HEK293 (cell line): ENCODE results near the gene DOCK4.

Experiments used
- CTCF ChIA-PET: fragments of 350-600 bp; formaldehyde crosslinking; extraction: SDS; loops from one replicate; lab custom pipeline; 2021; ENCODE audit warnings: antibody characterized with exemption; lab: Yijun Ruan, JAX
- POLR2A ChIA-PET: fragments of 300-600 bp; formaldehyde crosslinking; extraction: SDS; loops from one replicate; lab custom pipeline; 2020; ENCODE audit warnings: antibody characterized with exemption, inconsistent platforms; lab: Yijun Ruan, JAX
- H3K27ac ChIP-seq: fragments of 200-500 bp; sonication (Bioruptor generic); 2 replicates; pipeline ENCODE4 v1.5.1; 2014; ENCODE audit warnings: low read depth, low read length, control low read depth, inconsistent platforms; ENCODE audit errors: extremely low read depth
- H3K36me3 ChIP-seq, 2 experiments: fragments of 200-500 bp in 1 of 2; sonication (Bioruptor generic) in 1 of 2; 1 replicate in 1 of 2; 2 replicates in 1 of 2; pipeline ENCODE4 v1.5.1; 2014 to 2017; ENCODE audit warnings: inconsistent platforms in 2 of 2, low read length in 2 of 2; ENCODE audit not compliant: control insufficient read depth in 2 of 2, insufficient read depth in 1 of 2
- H3K4me1 ChIP-seq: fragments of 200-500 bp; sonication (Bioruptor generic); 2 replicates; pipeline ENCODE4 v1.5.1; 2014; ENCODE audit warnings: mild to moderate bottlenecking, low read length, inconsistent platforms; ENCODE audit not compliant: control insufficient read depth, insufficient read depth
- H3K4me3 ChIP-seq: 2 replicates; pipeline ENCODE4 v1.5.1; 2011; ENCODE audit warnings: low read depth, mild to moderate bottlenecking, control low read depth, low read length, moderate library complexity
- H3K9me3 ChIP-seq: fragments of 200-500 bp; sonication (Bioruptor generic); 2 replicates; pipeline ENCODE4 v1.5.1; 2014; ENCODE audit warnings: low read depth, low read length, inconsistent platforms; ENCODE audit not compliant: control insufficient read depth, insufficient read depth
- BCL11B ChIP-seq: fragments of 450-650 bp; formaldehyde crosslinking; IDR thresholded peaks from 2 replicates; pipeline ENCODE4 v1.5.1; 2016; ENCODE audit warnings: low read depth, missing biosample characterization, missing genetic modification characterization
- GLI2 ChIP-seq: fragments of 450-650 bp; formaldehyde crosslinking; IDR thresholded peaks from 2 replicates; pipeline ENCODE4; 2017; ENCODE audit warnings: missing biosample characterization, missing genetic modification characterization, low read depth, borderline replicate concordance
- IKZF3 ChIP-seq: fragments of 450-650 bp; IDR thresholded peaks from 2 replicates; pipeline ENCODE4 v1.5.0; 2018; ENCODE audit warnings: missing biosample characterization, mild to moderate bottlenecking, missing genetic modification characterization, moderate library complexity
- SP7 ChIP-seq: fragments of 450-650 bp; formaldehyde crosslinking; IDR thresholded peaks from 2 replicates; pipeline ENCODE4 v1.5.1; 2016; ENCODE audit warnings: missing biosample characterization, missing genetic modification characterization
- ZBTB17 ChIP-seq: fragments of 450-650 bp; formaldehyde crosslinking; IDR thresholded peaks from 2 replicates; pipeline ENCODE4 v1.5.1; 2016; ENCODE audit warnings: missing biosample characterization, missing genetic modification characterization
- ZNF292 ChIP-seq: fragments of 450-650 bp; formaldehyde crosslinking; IDR thresholded peaks from 2 replicates; pipeline ENCODE4 v1.5.1; 2016; ENCODE audit warnings: low read depth, missing biosample characterization, missing genetic modification characterization, borderline replicate concordance
- ZNF311 ChIP-seq: fragments of 450-650 bp; formaldehyde crosslinking; IDR thresholded peaks from 2 replicates; pipeline ENCODE4 v1.5.1; 2017; ENCODE audit warnings: missing biosample characterization, missing genetic modification characterization, borderline replicate concordance
- ZNF529 ChIP-seq: fragments of 450-650 bp; formaldehyde crosslinking; IDR thresholded peaks from 2 replicates; pipeline ENCODE4 v1.5.1; 2017; ENCODE audit warnings: missing genetic modification characterization, missing biosample characterization; ENCODE audit not compliant: insufficient replicate concordance
- ZNF600 ChIP-seq: fragments of 450-650 bp; formaldehyde crosslinking; IDR thresholded peaks from 2 replicates; pipeline ENCODE4 v1.5.1; 2016; ENCODE audit warnings: missing biosample characterization, missing genetic modification characterization
- ZNF660 ChIP-seq: fragments of 450-650 bp; IDR thresholded peaks from 2 replicates; pipeline ENCODE4 v1.5.1; 2018; ENCODE audit warnings: missing biosample characterization, mild to moderate bottlenecking, missing genetic modification characterization
- ZNF768 ChIP-seq: fragments of 450-650 bp; formaldehyde crosslinking; IDR thresholded peaks from 2 replicates; pipeline ENCODE4 v1.5.1; 2018; ENCODE audit warnings: missing biosample characterization, mild to moderate bottlenecking, missing genetic modification characterization
- ZXDB ChIP-seq: fragments of 450-650 bp; formaldehyde crosslinking; IDR thresholded peaks from 2 replicates; pipeline ENCODE4 v1.5.1; 2016; ENCODE audit warnings: missing biosample characterization, missing genetic modification characterization
- TF ChIP-seq, protein P1 (sequence below): fragments of 450-650 bp; formaldehyde crosslinking; IDR thresholded peaks from 2 replicates; pipeline ENCODE4 v1.5.1; 2017; ENCODE audit warnings: missing biosample characterization, mild to moderate bottlenecking, missing genetic modification characterization, moderate library complexity
- TF ChIP-seq, protein P2 (sequence below): fragments of 450-650 bp; IDR thresholded peaks from 2 replicates; pipeline ENCODE4 v1.5.1; 2018; ENCODE audit warnings: missing biosample characterization, mild to moderate bottlenecking, missing genetic modification characterization
- TF ChIP-seq, protein P3 (sequence below): fragments of 450-650 bp; formaldehyde crosslinking; IDR thresholded peaks from 2 replicates; pipeline ENCODE4 v1.5.1; 2017; ENCODE audit warnings: missing biosample characterization, missing genetic modification characterization
- TF ChIP-seq, protein P4 (sequence below): fragments of 450-650 bp; formaldehyde crosslinking; IDR thresholded peaks from 2 replicates; pipeline ENCODE4 v1.5.1; 2017; ENCODE audit warnings: missing biosample characterization, missing genetic modification characterization
- TF ChIP-seq, protein P5 (sequence below): fragments of 450-650 bp; formaldehyde crosslinking; IDR thresholded peaks from 2 replicates; pipeline ENCODE4 v1.5.1; 2017; ENCODE audit warnings: missing biosample characterization, missing genetic modification characterization
- TF ChIP-seq, protein P6 (sequence below): fragments of 450-650 bp; formaldehyde crosslinking; IDR thresholded peaks from 2 replicates; pipeline ENCODE4 v1.5.1; 2016; ENCODE audit warnings: missing biosample characterization, missing genetic modification characterization
- TF ChIP-seq, protein P7 (sequence below): fragments of 450-650 bp; formaldehyde crosslinking; IDR thresholded peaks from 2 replicates; pipeline ENCODE4 v1.5.1; 2016; ENCODE audit warnings: missing biosample characterization, missing genetic modification characterization, borderline replicate concordance

Gene DOCK4

DNA sequence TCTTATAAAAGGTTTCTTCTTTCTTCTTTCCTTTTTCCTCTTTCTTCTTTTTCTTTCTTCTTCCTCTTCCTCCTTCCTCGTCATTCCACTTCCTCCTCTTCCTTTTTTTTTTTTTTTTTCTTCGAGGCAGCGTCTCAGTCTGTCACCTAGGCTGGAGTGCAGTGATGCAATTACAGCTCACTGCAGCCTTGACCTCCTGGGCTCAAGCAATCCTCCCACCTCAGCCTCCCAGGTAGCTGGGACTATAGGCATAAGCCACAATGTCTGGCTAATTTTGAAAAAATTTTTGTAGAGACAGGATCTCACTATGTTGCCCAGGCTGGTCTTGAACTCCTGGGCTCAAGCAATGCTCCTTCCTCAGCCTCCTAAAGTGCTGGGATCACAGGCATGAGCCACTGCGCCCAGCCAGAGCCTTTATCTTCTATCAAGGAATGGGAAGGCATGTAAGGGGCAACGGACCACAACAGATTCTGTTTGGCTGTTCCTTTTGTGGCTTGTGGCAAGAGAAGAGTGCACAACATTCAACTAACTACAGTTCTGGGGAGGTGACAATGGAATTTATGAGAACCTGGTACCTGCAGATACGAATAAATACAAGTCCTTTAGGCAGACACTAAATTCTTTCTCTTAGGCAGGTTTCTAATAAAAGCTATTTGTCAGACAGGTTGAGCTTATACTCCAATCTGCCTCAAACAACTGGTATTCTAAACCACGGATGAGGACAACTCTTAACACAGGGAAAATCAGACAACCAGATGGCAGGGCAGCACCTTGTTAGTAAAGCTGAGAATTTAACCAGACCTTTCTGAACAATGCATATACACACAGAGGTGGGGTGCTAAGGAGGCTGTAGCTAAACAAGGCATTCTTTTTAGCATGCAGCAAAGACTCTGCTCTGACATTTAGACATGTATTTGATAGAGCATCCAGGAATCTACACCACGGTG lies 100.3 kb downstream of the DOCK4 start (continued):
- TF ChIP-seq, protein P1, sequence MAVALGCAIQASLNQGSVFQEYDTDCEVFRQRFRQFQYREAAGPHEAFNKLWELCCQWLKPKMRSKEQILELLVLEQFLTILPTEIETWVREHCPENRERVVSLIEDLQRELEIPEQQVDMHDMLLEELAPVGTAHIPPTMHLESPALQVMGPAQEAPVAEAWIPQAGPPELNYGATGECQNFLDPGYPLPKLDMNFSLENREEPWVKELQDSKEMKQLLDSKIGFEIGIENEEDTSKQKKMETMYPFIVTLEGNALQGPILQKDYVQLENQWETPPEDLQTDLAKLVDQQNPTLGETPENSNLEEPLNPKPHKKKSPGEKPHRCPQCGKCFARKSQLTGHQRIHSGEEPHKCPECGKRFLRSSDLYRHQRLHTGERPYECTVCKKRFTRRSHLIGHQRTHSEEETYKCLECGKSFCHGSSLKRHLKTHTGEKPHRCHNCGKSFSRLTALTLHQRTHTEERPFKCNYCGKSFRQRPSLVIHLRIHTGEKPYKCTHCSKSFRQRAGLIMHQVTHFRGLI (tag by site-specific recombination): no peak
- TF ChIP-seq, all 188 proteins: peak for 4

DNA sequence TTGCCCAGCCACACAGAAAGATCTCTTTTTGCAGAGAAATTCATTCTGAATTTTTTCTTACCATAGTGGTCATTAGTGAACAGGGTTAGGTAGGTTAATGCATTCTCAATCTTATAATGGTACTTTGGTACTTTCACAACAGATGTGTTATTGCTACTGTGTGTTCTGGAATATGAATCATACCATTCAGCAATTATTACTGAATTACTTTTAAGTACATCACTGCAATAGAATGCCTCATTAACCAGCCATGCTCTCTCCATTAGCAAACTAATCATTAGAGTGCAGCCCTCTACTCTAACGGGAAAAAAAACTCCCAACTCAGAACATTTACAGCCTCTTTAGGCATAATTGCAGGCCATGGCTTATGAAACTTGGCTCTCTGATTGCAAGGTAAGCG lies 102.1 kb downstream of the DOCK4 start:
- no peak overlapping the region for H3K4me3 ChIP-seq
- H3K4me1 ChIP-seq: peaks cover 17% of the 10 kb centered on the region
- no peak overlapping the region for H3K27ac ChIP-seq
- ChIA-PET CTCF (interaction anchor here (0.6 kb wide), 1 partner anchor 95 kb away, joined by 4 read pairs; no protein-coding TSS in a partner anchor), POLR2A (no interaction called here)
- no peaks in the 10 kb centered on the region for H3K9me3 ChIP-seq
- H3K36me3 ChIP-seq: no peaks in the 10 kb centered on the region
- no peak for TF ChIP-seq ZNF768 (tag by site-specific recombination)
- no peak for TF ChIP-seq ZNF311
- TF ChIP-seq ZNF600 (tag by site-specific recombination): peak; percentile 30; the same call in 1 of the 2 replicates
- peak; percentile 98 for TF ChIP-seq SP7
- peak; percentile 24; the same call in 1 of the 2 replicates for TF ChIP-seq ZBTB17 (tag by site-specific recombination)
- TF ChIP-seq, protein P2, sequence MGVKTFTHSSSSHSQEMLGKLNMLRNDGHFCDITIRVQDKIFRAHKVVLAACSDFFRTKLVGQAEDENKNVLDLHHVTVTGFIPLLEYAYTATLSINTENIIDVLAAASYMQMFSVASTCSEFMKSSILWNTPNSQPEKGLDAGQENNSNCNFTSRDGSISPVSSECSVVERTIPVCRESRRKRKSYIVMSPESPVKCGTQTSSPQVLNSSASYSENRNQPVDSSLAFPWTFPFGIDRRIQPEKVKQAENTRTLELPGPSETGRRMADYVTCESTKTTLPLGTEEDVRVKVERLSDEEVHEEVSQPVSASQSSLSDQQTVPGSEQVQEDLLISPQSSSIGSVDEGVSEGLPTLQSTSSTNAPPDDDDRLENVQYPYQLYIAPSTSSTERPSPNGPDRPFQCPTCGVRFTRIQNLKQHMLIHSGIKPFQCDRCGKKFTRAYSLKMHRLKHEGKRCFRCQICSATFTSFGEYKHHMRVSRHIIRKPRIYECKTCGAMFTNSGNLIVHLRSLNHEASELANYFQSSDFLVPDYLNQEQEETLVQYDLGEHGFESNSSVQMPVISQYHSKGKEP (tag by site-specific recombination): peak; percentile 84
- TF ChIP-seq IKZF3: 0 out of 2 replicates have a peak, but pooled peaks have one; percentile 9
- TF ChIP-seq, protein P3, sequence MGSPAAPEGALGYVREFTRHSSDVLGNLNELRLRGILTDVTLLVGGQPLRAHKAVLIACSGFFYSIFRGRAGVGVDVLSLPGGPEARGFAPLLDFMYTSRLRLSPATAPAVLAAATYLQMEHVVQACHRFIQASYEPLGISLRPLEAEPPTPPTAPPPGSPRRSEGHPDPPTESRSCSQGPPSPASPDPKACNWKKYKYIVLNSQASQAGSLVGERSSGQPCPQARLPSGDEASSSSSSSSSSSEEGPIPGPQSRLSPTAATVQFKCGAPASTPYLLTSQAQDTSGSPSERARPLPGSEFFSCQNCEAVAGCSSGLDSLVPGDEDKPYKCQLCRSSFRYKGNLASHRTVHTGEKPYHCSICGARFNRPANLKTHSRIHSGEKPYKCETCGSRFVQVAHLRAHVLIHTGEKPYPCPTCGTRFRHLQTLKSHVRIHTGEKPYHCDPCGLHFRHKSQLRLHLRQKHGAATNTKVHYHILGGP: peak; percentile 35; the same call in 1 of the 2 replicates
- TF ChIP-seq GLI2 (tag by site-specific recombination): peak; percentile 23; the same call in 1 of the 2 replicates
- TF ChIP-seq, protein P4, sequence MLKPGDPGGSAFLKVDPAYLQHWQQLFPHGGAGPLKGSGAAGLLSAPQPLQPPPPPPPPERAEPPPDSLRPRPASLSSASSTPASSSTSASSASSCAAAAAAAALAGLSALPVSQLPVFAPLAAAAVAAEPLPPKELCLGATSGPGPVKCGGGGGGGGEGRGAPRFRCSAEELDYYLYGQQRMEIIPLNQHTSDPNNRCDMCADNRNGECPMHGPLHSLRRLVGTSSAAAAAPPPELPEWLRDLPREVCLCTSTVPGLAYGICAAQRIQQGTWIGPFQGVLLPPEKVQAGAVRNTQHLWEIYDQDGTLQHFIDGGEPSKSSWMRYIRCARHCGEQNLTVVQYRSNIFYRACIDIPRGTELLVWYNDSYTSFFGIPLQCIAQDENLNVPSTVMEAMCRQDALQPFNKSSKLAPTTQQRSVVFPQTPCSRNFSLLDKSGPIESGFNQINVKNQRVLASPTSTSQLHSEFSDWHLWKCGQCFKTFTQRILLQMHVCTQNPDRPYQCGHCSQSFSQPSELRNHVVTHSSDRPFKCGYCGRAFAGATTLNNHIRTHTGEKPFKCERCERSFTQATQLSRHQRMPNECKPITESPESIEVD: peak; percentile 93
- TF ChIP-seq ZNF660: 0 out of 2 replicates have a peak, but pooled peaks have one; percentile 34
- TF ChIP-seq, protein P5, sequence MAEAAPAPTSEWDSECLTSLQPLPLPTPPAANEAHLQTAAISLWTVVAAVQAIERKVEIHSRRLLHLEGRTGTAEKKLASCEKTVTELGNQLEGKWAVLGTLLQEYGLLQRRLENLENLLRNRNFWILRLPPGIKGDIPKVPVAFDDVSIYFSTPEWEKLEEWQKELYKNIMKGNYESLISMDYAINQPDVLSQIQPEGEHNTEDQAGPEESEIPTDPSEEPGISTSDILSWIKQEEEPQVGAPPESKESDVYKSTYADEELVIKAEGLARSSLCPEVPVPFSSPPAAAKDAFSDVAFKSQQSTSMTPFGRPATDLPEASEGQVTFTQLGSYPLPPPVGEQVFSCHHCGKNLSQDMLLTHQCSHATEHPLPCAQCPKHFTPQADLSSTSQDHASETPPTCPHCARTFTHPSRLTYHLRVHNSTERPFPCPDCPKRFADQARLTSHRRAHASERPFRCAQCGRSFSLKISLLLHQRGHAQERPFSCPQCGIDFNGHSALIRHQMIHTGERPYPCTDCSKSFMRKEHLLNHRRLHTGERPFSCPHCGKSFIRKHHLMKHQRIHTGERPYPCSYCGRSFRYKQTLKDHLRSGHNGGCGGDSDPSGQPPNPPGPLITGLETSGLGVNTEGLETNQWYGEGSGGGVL (tag by site-specific recombination): 0 out of 2 replicates have a peak, but pooled peaks have one; percentile 11
- TF ChIP-seq ZNF529 (tag by site-specific recombination): no peak
- no peak for TF ChIP-seq ZXDB (tag by site-specific recombination)
- TF ChIP-seq, protein P6, sequence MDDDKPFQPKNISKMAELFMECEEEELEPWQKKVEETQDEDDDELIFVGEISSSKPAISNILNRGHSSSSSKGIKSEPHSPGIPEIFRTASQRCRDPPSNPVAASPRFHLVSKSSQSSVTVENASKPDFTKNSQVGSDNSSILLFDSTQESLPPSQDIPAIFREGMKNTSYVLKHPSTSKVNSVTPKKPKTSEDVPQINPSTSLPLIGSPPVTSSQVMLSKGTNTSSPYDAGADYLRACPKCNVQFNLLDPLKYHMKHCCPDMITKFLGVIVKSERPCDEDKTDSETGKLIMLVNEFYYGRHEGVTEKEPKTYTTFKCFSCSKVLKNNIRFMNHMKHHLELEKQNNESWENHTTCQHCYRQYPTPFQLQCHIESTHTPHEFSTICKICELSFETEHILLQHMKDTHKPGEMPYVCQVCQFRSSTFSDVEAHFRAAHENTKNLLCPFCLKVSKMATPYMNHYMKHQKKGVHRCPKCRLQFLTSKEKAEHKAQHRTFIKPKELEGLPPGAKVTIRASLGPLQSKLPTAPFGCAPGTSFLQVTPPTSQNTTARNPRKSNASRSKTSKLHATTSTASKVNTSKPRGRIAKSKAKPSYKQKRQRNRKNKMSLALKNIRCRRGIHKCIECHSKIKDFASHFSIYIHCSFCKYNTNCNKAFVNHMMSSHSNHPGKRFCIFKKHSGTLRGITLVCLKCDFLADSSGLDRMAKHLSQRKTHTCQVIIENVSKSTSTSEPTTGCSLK (tag by site-specific recombination): no peak
- TF ChIP-seq BCL11B: no peak
- TF ChIP-seq, protein P7, sequence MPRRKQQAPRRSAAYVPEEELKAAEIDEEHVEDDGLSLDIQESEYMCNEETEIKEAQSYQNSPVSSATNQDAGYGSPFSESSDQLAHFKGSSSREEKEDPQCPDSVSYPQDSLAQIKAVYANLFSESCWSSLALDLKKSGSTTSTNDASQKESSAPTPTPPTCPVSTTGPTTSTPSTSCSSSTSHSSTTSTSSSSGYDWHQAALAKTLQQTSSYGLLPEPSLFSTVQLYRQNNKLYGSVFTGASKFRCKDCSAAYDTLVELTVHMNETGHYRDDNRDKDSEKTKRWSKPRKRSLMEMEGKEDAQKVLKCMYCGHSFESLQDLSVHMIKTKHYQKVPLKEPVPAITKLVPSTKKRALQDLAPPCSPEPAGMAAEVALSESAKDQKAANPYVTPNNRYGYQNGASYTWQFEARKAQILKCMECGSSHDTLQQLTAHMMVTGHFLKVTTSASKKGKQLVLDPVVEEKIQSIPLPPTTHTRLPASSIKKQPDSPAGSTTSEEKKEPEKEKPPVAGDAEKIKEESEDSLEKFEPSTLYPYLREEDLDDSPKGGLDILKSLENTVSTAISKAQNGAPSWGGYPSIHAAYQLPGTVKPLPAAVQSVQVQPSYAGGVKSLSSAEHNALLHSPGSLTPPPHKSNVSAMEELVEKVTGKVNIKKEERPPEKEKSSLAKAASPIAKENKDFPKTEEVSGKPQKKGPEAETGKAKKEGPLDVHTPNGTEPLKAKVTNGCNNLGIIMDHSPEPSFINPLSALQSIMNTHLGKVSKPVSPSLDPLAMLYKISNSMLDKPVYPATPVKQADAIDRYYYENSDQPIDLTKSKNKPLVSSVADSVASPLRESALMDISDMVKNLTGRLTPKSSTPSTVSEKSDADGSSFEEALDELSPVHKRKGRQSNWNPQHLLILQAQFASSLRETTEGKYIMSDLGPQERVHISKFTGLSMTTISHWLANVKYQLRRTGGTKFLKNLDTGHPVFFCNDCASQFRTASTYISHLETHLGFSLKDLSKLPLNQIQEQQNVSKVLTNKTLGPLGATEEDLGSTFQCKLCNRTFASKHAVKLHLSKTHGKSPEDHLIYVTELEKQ (tag by site-specific recombination): peak; percentile 38; the same call in 1 of the 2 replicates
- no peak for TF ChIP-seq ZNF292 (tag by site-specific recombination)
